ENCODE results near the gene REV1. TPM values are rescaled to one million over a fixed set of nuclear protein-coding genes. Genes with fewer than 3 reads are reported as not detected.

REV1 gene
- total and polyA plus RNA-seq, 2 of the 8 experiments (the other 6 are each of a cell fraction or from before 2014, with no cell fraction given) = 16.6 to 34.3 TPM

GRCh38 chr2:99490623-99491461 is 1.0 kb upstream of the REV1 start (continued):
- TF ChIP-seq CBX8 (IDR thresholded peaks at IDR 0.05; ENCODE audit: borderline replicate concordance, low read depth, low read length) = no peak
- TF ChIP-seq BACH1 (IDR thresholded peaks at IDR 0.05; ENCODE audit: low read length) = peak; percentile 88; the same call in 1 of the 2 replicates
- no peak for TF ChIP-seq CTCF (IDR thresholded peaks at IDR 0.05; ENCODE audit: control extremely low read depth in 1 of 3, insufficient read depth in 1 of 3, low read depth in 1 of 3, low read length in 3 of 3)

All from H1 (cell line).